ENCODE measurements around the gene FAM53A.

FAM53A gene

GRCh38 chr4:1638873-1639272 lies 45.2 kb downstream of the FAM53A start:
- Mint-ChIP-seq H3K4me1 (ENCODE audit: low read depth) (no peaks in the 10 kb centered on the region), H3K4me3 (no peak overlapping the region), H3K36me3 (ENCODE audit: low read depth) (no peaks in the 10 kb centered on the region), H3K27ac (no peak overlapping the region), H3K9me3 (no peaks in the 10 kb centered on the region), H3K27me3 (peaks cover 4% of the 10 kb centered on the region)
- intact Hi-C loops (cut with micrococcal nuclease): no loop called here

GRCh38 chr4:1638272-1638598 lies 45.9 kb downstream of the FAM53A start:
- Mint-ChIP-seq H3K4me1 (ENCODE audit: low read depth) (no peaks in the 10 kb centered on the region), H3K36me3 (ENCODE audit: low read depth) (no peaks in the 10 kb centered on the region), H3K9me3 (no peaks in the 10 kb centered on the region), H3K27me3 (peaks cover 7% of the 10 kb centered on the region), H3K27ac (no peak overlapping the region), H3K4me3 (no peak overlapping the region)
- intact Hi-C loops (cut with micrococcal nuclease): no loop called here

- intact Hi-C loops (cut with micrococcal nuclease): no loop called here
- H3K27ac Mint-ChIP-seq: no peak overlapping the region
- H3K27me3 Mint-ChIP-seq: peaks cover 7% of the 10 kb centered on the region
- no peaks in the 10 kb centered on the region for H3K4me1 Mint-ChIP-seq (ENCODE audit: low read depth)
- no peaks in the 10 kb centered on the region for H3K9me3 Mint-ChIP-seq
- no peaks in the 10 kb centered on the region for H3K36me3 Mint-ChIP-seq (ENCODE audit: low read depth)
- H3K4me3 Mint-ChIP-seq: no peak overlapping the region
These were observed 46.4 kb downstream of the FAM53A start for GRCh38 chr4:1637580-1638271.

- Mint-ChIP-seq H3K36me3 (ENCODE audit: low read depth) (no peaks in the 10 kb centered on the region), H3K4me1 (ENCODE audit: low read depth) (no peaks in the 10 kb centered on the region), H3K27ac (no peak overlapping the region), H3K27me3 (peaks cover 7% of the 10 kb centered on the region), H3K4me3 (no peak overlapping the region), H3K9me3 (no peaks in the 10 kb centered on the region)
- intact Hi-C loops (cut with micrococcal nuclease): no loop called here
These were observed 47.5 kb downstream of the FAM53A start for GRCh38 chr4:1636490-1637211.

- Mint-ChIP-seq H3K27ac (no peak overlapping the region), H3K9me3 (no peaks in the 10 kb centered on the region), H3K4me3 (no peak overlapping the region), H3K27me3 (peaks cover 7% of the 10 kb centered on the region), H3K4me1 (ENCODE audit: low read depth) (no peaks in the 10 kb centered on the region), H3K36me3 (ENCODE audit: low read depth) (no peaks in the 10 kb centered on the region)
- intact Hi-C loops (cut with micrococcal nuclease): no loop called here
These were observed 48.6 kb downstream of the FAM53A start for GRCh38 chr4:1635464-1635863.

GRCh38 chr4:1633993-1634392 lies 50.1 kb downstream of the FAM53A start:
- Mint-ChIP-seq H3K36me3 (ENCODE audit: low read depth) (no peaks in the 10 kb centered on the region), H3K4me1 (ENCODE audit: low read depth) (no peaks in the 10 kb centered on the region), H3K27ac (no peak overlapping the region), H3K4me3 (no peak overlapping the region), H3K9me3 (no peaks in the 10 kb centered on the region), H3K27me3 (peaks cover 7% of the 10 kb centered on the region)
- intact Hi-C loops (cut with micrococcal nuclease): no loop called here

GRCh38 chr4:1632109-1633104 lies 51.7 kb downstream of the FAM53A start:
- Mint-ChIP-seq H3K9me3 (no peaks in the 10 kb centered on the region), H3K36me3 (ENCODE audit: low read depth) (no peaks in the 10 kb centered on the region), H3K27me3 (peaks cover 7% of the 10 kb centered on the region), H3K27ac (no peak overlapping the region), H3K4me3 (no peak overlapping the region), H3K4me1 (ENCODE audit: low read depth) (no peaks in the 10 kb centered on the region)
- intact Hi-C loops (cut with micrococcal nuclease): no loop called here

GRCh38 chr4:1631136-1631535 lies 53.0 kb downstream of the FAM53A start:
- intact Hi-C loops (cut with micrococcal nuclease): no loop called here
- Mint-ChIP-seq H3K4me1 (ENCODE audit: low read depth) (no peaks in the 10 kb centered on the region), H3K9me3 (no peaks in the 10 kb centered on the region), H3K27me3 (peaks cover 7% of the 10 kb centered on the region), H3K4me3 (no peak overlapping the region), H3K27ac (no peak overlapping the region), H3K36me3 (ENCODE audit: low read depth) (no peaks in the 10 kb centered on the region)

GRCh38 chr4:1630266-1630665 lies 53.8 kb downstream of the FAM53A start:
- peaks cover 7% of the 10 kb centered on the region for H3K27me3 Mint-ChIP-seq

GRCh38 chr4:1629699-1630083 lies 54.4 kb downstream of the FAM53A start:
- no peak overlapping the region for H3K27ac Mint-ChIP-seq
- no peaks in the 10 kb centered on the region for H3K36me3 Mint-ChIP-seq (ENCODE audit: low read depth)
- H3K4me1 Mint-ChIP-seq (ENCODE audit: low read depth): no peaks in the 10 kb centered on the region
- intact Hi-C loops (cut with micrococcal nuclease): loop anchor here (1.0 kb wide), 1 partner anchor 273 kb away; no protein-coding TSS in a partner anchor
- H3K4me3 Mint-ChIP-seq: no peak overlapping the region
- no peaks in the 10 kb centered on the region for H3K9me3 Mint-ChIP-seq
- H3K27me3 Mint-ChIP-seq: peaks cover 7% of the 10 kb centered on the region

More at GRCh38 chr4:1630266-1630665, 53.8 kb downstream of the FAM53A start:
- H3K27ac Mint-ChIP-seq: no peak overlapping the region
- H3K4me3 Mint-ChIP-seq: no peak overlapping the region
- no peaks in the 10 kb centered on the region for H3K9me3 Mint-ChIP-seq
- intact Hi-C loops (cut with micrococcal nuclease): no loop called here
- no peaks in the 10 kb centered on the region for H3K4me1 Mint-ChIP-seq (ENCODE audit: low read depth)
- no peaks in the 10 kb centered on the region for H3K36me3 Mint-ChIP-seq (ENCODE audit: low read depth)

GRCh38 chr4:1628892-1629698 lies 55.0 kb downstream of the FAM53A start:
- Mint-ChIP-seq H3K4me1 (ENCODE audit: low read depth) (no peaks in the 10 kb centered on the region), H3K36me3 (ENCODE audit: low read depth) (no peaks in the 10 kb centered on the region), H3K27me3 (peaks cover 5% of the 10 kb centered on the region), H3K9me3 (no peaks in the 10 kb centered on the region), H3K4me3 (no peak overlapping the region), H3K27ac (no peak overlapping the region)
- intact Hi-C loops (cut with micrococcal nuclease): loop anchor here (1.0 kb wide), 1 partner anchor 273 kb away; no protein-coding TSS in a partner anchor

GRCh38 chr4:1627417-1628313 lies 56.4 kb downstream of the FAM53A start:
- no peaks in the 10 kb centered on the region for H3K36me3 Mint-ChIP-seq (ENCODE audit: low read depth)
- no peak overlapping the region for H3K4me3 Mint-ChIP-seq
- H3K9me3 Mint-ChIP-seq: no peaks in the 10 kb centered on the region
- intact Hi-C loops (cut with micrococcal nuclease): no loop called here
- no peak overlapping the region for H3K27ac Mint-ChIP-seq
- no peaks in the 10 kb centered on the region for H3K4me1 Mint-ChIP-seq (ENCODE audit: low read depth)
- no peaks in the 10 kb centered on the region for H3K27me3 Mint-ChIP-seq

Measured in dendritic cell treated with granulocyte-macrophage colony-stimulating factor and Interleukin-4, amounts not matched to agents 40 ng/mL and 50 ng/mL, for 4 days (primary cell).